CD4-positive, alpha-beta memory T cell (primary cell): Measurements from ENCODE around the gene TXNRD2. TPM values are rescaled to one million over a fixed set of nuclear protein-coding genes. Genes with fewer than 3 reads are reported as not detected.

ENCODE experiments used
- CTCF ChIA-PET: fragments of 350-600 bp; sonication (Branson Sonifier 250); formaldehyde crosslinking; loops from one replicate; lab custom pipeline; 2021; ENCODE audit warnings: inconsistent platforms; ENCODE audit not compliant: partially characterized antibody; lab: Charles Lee
- POLR2A ChIA-PET: fragments of 350-600 bp; sonication (Branson Sonifier 250); formaldehyde crosslinking; loops from one replicate; lab custom pipeline; 2021; ENCODE audit not compliant: partially characterized antibody; lab: Charles Lee
- DNase-seq, 5 donors: peaks; one replicate each; pipeline versions ENCODE4 v3.0.0 to v3.0.0-alpha.2; 2020 to 2022; ENCODE audit warnings: mixed read lengths in 1 of 5
- H3K27ac ChIP-seq: one replicate; pipeline ENCODE4 v1.7.0; 2013; ENCODE audit warnings: low read depth, low read length
- H3K27me3 ChIP-seq: 2 replicates; pipeline ENCODE4 v1.7.0; 2013; ENCODE audit warnings: mild to moderate bottlenecking, low read length, moderate library complexity; ENCODE audit not compliant: insufficient read depth
- H3K36me3 ChIP-seq: 2 replicates; pipeline ENCODE4 v1.7.0; 2013; ENCODE audit warnings: mild to moderate bottlenecking, low read length, moderate library complexity; ENCODE audit not compliant: insufficient read depth
- H3K4me1 ChIP-seq: 2 replicates; pipeline ENCODE4 v1.7.0; 2013; ENCODE audit warnings: mild to moderate bottlenecking, low read length, moderate library complexity; ENCODE audit not compliant: insufficient read depth
- H3K4me3 ChIP-seq, 2 donors: one replicate each; pipeline ENCODE4 v1.7.0; 2013; ENCODE audit warnings: low read length in 2 of 2, mild to moderate bottlenecking in 1 of 2
- H3K9me3 ChIP-seq, 2 donors: one replicate each; pipeline ENCODE4 v1.7.0; 2013; ENCODE audit warnings: low read length in 2 of 2, control low read depth in 1 of 2; ENCODE audit not compliant: control insufficient read depth in 1 of 2
- H3K27ac Mint-ChIP-seq, 7 donors: one replicate each; pipeline ENCODE4 v1.8.0; 2020 to 2021; ENCODE audit warnings: mixed read lengths in 7 of 7, mild to moderate bottlenecking in 6 of 7, inconsistent platforms in 3 of 7, moderate library complexity in 3 of 7
- H3K27me3 Mint-ChIP-seq, 2 donors: one replicate each; pipeline ENCODE4 v1.8.0; 2020 to 2021; ENCODE audit warnings: mixed read lengths in 2 of 2
- H3K36me3 Mint-ChIP-seq, 2 donors: one replicate each; pipeline ENCODE4 v1.8.0; 2020 to 2021; ENCODE audit warnings: mixed read lengths in 2 of 2, inconsistent platforms in 1 of 2, mild to moderate bottlenecking in 1 of 2
- H3K4me1 Mint-ChIP-seq, 4 donors: one replicate each; pipeline ENCODE4 v1.8.0; 2020 to 2021; ENCODE audit warnings: mixed read lengths in 4 of 4, mild to moderate bottlenecking in 1 of 4
- H3K4me3 Mint-ChIP-seq, 8 donors: one replicate each; pipeline ENCODE4 v1.8.0; 2020 to 2021; ENCODE audit warnings: mixed read lengths in 8 of 8, mild to moderate bottlenecking in 7 of 8, moderate library complexity in 6 of 8, inconsistent platforms in 3 of 8
- H3K9me3 Mint-ChIP-seq, 8 donors: one replicate each; pipeline ENCODE4 v1.8.0; 2020 to 2021; ENCODE audit warnings: mixed read lengths in 8 of 8, mild to moderate bottlenecking in 5 of 8, inconsistent platforms in 3 of 8, moderate library complexity in 1 of 8
- intact Hi-C: fragments of 100-400 bp; cut with micrococcal nuclease; formaldehyde crosslinking; loops from one replicate; pipeline ENCODE4 v1.15.1; 2023
- polyA plus RNA-seq, 2 donors: library from polyadenylated mRNA; unstranded; fragments of 300-500 nt; fragmentation: Illumina TruSeq; gene quantifications; one replicate each; pipeline ENCODE4 v1.2.3, GENCODE V29; 2021
- total RNA-seq, 2 experiments: library from RNA; stranded (reverse); gene quantifications; one replicate each; pipeline ENCODE4 v1.2.3, GENCODE V29; 2021

TXNRD2 gene
- total and polyA plus RNA-seq, 4 experiments from 2014 or later, result 8.5 to 35.9 (median 22.7) TPM

GRCh38 chr22:19978748-19979147 lies 37.1 kb upstream of the TXNRD2 start:
- intact Hi-C loops, result no loop called here
- no peak for DNase-seq
- Mint-ChIP-seq H3K4me3 (no peak overlapping the region), H3K27ac (no peak overlapping the region), H3K9me3 (peaks cover 0 to 2% (median 0%) of the 10 kb centered on the region in 8 donors), H3K4me1 (peaks cover 0 to 2% (median 0%) of the 10 kb centered on the region in 4 donors), H3K27me3 (no peaks in the 10 kb centered on the region), H3K36me3 (no peaks in the 10 kb centered on the region)
- Histone ChIP-seq H3K9me3 (no peaks in the 10 kb centered on the region), H3K27ac (no peak overlapping the region), H3K4me3 (no peak overlapping the region), H3K4me1 (peaks cover 7% of the 10 kb centered on the region), H3K27me3 (no peaks in the 10 kb centered on the region), H3K36me3 (no peaks in the 10 kb centered on the region)
- CTCF ChIA-PET, result no interaction called here
- POLR2A ChIA-PET, result no interaction called here

GRCh38 chr22:19977296-19978243 lies 36.0 kb upstream of the TXNRD2 start:
- no peak for DNase-seq
- Mint-ChIP-seq H3K36me3 (no peaks in the 10 kb centered on the region), H3K9me3 (peaks cover 0 to under 1% (median 0%) of the 10 kb centered on the region in 8 donors), H3K4me3 (peak overlapping the region in 1 of 8 donors; percentile 73), H3K4me1 (peaks cover 0 to 2% (median 0%) of the 10 kb centered on the region in 4 donors), H3K27ac (no peak overlapping the region), H3K27me3 (no peaks in the 10 kb centered on the region)
- Histone ChIP-seq H3K9me3 (no peaks in the 10 kb centered on the region), H3K27ac (no peak overlapping the region), H3K4me1 (peaks cover 7% of the 10 kb centered on the region), H3K4me3 (no peak overlapping the region), H3K27me3 (no peaks in the 10 kb centered on the region), H3K36me3 (no peaks in the 10 kb centered on the region)
- intact Hi-C loops, result no loop called here
- ChIA-PET CTCF (no interaction called here), POLR2A (no interaction called here)

- intact Hi-C loops, result no loop called here
- no peaks in the 10 kb centered on the region for H3K36me3 Mint-ChIP-seq
- no peak overlapping the region for H3K27ac Mint-ChIP-seq
Observed at GRCh38 chr22:19976671-19977070, 35.1 kb upstream of the TXNRD2 start.

GRCh38 chr22:19975707-19976035 lies 34.1 kb upstream of the TXNRD2 start:
- Mint-ChIP-seq H3K9me3 (no peaks in the 10 kb centered on the region), H3K4me3 (no peak overlapping the region), H3K27ac (peak overlapping the region in 1 of 7 donors; percentile 63), H3K36me3 (no peaks in the 10 kb centered on the region), H3K4me1 (peaks cover 0 to 3% (median 3%) of the 10 kb centered on the region in 4 donors), H3K27me3 (no peaks in the 10 kb centered on the region)
- ChIA-PET POLR2A (no interaction called here), CTCF (interaction anchor here (1.4 kb wide), 1 partner anchor 154 kb away, joined by 3 read pairs; no protein-coding TSS in a partner anchor)
- Histone ChIP-seq H3K27ac (no peak overlapping the region), H3K4me1 (peaks cover 10% of the 10 kb centered on the region), H3K36me3 (no peaks in the 10 kb centered on the region), H3K4me3 (no peak overlapping the region), H3K27me3 (no peaks in the 10 kb centered on the region), H3K9me3 (no peaks in the 10 kb centered on the region)
- no peak for DNase-seq
- intact Hi-C loops, result no loop called here

More at GRCh38 chr22:19976671-19977070, 35.1 kb upstream of the TXNRD2 start:
- H3K27me3 ChIP-seq, result no peaks in the 10 kb centered on the region
- H3K4me3 Mint-ChIP-seq, result no peak overlapping the region
- DNase-seq, result no peak
- no peaks in the 10 kb centered on the region for H3K36me3 ChIP-seq
- POLR2A ChIA-PET, result no interaction called here
- H3K4me1 Mint-ChIP-seq, result peaks cover 0 to 2% (median 0%) of the 10 kb centered on the region in 4 donors
- no peaks in the 10 kb centered on the region for H3K9me3 ChIP-seq
- H3K9me3 Mint-ChIP-seq, result no peaks in the 10 kb centered on the region
- no peak overlapping the region for H3K27ac ChIP-seq
- H3K4me1 ChIP-seq, result peaks cover 7% of the 10 kb centered on the region
- no peaks in the 10 kb centered on the region for H3K27me3 Mint-ChIP-seq
- no peak overlapping the region for H3K4me3 ChIP-seq
- CTCF ChIA-PET, result no interaction called here

GRCh38 chr22:19974935-19975706 lies 33.5 kb upstream of the TXNRD2 start:
- Mint-ChIP-seq H3K36me3 (no peaks in the 10 kb centered on the region), H3K4me1 (peaks cover 0 to 7% (median 5%) of the 10 kb centered on the region in 4 donors), H3K4me3 (no peak overlapping the region), H3K27me3 (no peaks in the 10 kb centered on the region), H3K27ac (peak overlapping the region in 2 of 7 donors; percentile 32 to 63), H3K9me3 (no peaks in the 10 kb centered on the region)
- CTCF ChIA-PET, result interaction anchor here (0.5 to 1.4 kb wide), 2 partner anchors 136 to 154 kb away, joined by 3 to 4 read pairs; no protein-coding TSS in a partner anchor
- Histone ChIP-seq H3K9me3 (no peaks in the 10 kb centered on the region), H3K4me3 (no peak overlapping the region), H3K27me3 (no peaks in the 10 kb centered on the region), H3K27ac (no peak overlapping the region), H3K36me3 (no peaks in the 10 kb centered on the region), H3K4me1 (peaks cover 12% of the 10 kb centered on the region)
- POLR2A ChIA-PET, result no interaction called here
- no peak for DNase-seq
- intact Hi-C loops, result no loop called here

GRCh38 chr22:19974268-19974861 lies 32.7 kb upstream of the TXNRD2 start:
- ChIA-PET POLR2A (no interaction called here), CTCF (interaction anchor here (0.5 to 1.4 kb wide), 2 partner anchors 137 to 155 kb away, joined by 3 to 4 read pairs; no protein-coding TSS in a partner anchor)
- Histone ChIP-seq H3K27ac (no peak overlapping the region), H3K4me1 (peaks cover 12% of the 10 kb centered on the region), H3K27me3 (no peaks in the 10 kb centered on the region), H3K36me3 (no peaks in the 10 kb centered on the region), H3K4me3 (no peak overlapping the region), H3K9me3 (no peaks in the 10 kb centered on the region)
- Mint-ChIP-seq H3K36me3 (no peaks in the 10 kb centered on the region), H3K4me1 (peaks cover 0 to 7% (median 5%) of the 10 kb centered on the region in 4 donors), H3K4me3 (no peak overlapping the region), H3K27ac (no peak overlapping the region), H3K27me3 (no peaks in the 10 kb centered on the region), H3K9me3 (no peaks in the 10 kb centered on the region)
- DNase-seq, result peak in 1 of 5 donors; percentile 13
- intact Hi-C loops, result no loop called here
